ENCODE measurements around the gene GOLGA6C.
A peak's percentile ranks its signal among the peaks of the same experiment; 100 is the strongest.
"Not testable (repeated sequence)": the region's sequence is repeated elsewhere in the genome, so short reads cannot be mapped to it uniquely, and the experiment has no call there.

GOLGA6C gene

DNA sequence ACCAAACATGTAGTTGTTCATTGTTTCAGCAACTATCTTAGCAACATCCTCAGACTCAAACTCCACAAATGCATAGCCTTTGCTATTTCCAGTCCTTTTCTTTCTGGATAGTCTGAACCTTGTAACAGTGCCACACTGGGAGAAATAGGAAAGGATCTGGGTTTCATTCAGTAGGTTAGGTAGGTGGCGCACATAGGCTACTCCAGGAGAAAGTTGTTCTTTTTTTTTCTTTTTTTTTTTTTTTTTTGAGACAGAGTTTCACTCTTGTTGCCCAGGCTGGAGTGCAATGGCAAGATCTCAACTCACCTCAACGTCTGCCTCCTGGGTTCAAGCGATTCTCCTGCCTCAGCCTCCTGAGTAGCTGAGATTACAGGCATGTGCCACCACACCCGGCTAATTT lies 5.8 kb upstream of the GOLGA6C start:
- not testable (repeated sequence) for DNase-seq (ENCODE audit: low read depth in 2 of 2, low spot score in 1 of 2)

GRCh38 chr15:75258620-75259343 lies 648 bp downstream of the GOLGA6C start:
- DNase-seq (ENCODE audit: low read depth in 2 of 2, low spot score in 1 of 2), result not testable (repeated sequence)

GRCh38 chr15:75259873-75260272 lies 1.7 kb downstream of the GOLGA6C start:
- not testable (repeated sequence) for DNase-seq (ENCODE audit: low read depth in 2 of 2, low spot score in 1 of 2)

DNA sequence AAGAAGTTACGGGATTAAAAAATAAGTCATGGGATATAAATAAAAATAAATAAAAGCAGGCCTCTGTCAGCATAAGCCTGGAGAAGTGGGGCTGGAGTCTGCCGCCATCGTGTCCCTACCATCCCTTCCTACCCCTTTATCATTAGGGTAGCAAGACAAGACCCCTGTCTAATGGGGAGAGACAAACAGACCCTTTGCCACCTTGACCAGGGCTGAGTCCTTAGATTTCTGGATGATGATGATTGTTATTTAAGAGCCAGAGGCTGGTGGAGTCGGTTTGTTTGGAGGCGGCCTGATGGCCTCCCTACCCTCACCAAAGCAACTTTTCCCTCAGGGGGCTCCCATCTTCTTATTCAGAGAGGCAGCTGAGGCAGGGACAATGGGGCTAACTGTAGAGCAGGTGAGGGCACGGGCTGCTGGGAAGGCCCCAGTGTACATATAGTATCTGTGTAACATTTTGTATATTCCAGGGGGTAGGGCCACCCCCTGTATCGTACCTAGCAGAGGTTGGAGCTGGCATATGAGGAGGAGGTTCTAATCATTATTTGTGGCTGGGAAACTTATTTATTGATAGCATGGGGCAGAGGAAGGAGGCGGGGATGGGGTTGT lies 15.7 kb downstream of the GOLGA6C start:
- not testable (repeated sequence) for DNase-seq (ENCODE audit: low read depth in 2 of 2, low spot score in 1 of 2)

DNA sequence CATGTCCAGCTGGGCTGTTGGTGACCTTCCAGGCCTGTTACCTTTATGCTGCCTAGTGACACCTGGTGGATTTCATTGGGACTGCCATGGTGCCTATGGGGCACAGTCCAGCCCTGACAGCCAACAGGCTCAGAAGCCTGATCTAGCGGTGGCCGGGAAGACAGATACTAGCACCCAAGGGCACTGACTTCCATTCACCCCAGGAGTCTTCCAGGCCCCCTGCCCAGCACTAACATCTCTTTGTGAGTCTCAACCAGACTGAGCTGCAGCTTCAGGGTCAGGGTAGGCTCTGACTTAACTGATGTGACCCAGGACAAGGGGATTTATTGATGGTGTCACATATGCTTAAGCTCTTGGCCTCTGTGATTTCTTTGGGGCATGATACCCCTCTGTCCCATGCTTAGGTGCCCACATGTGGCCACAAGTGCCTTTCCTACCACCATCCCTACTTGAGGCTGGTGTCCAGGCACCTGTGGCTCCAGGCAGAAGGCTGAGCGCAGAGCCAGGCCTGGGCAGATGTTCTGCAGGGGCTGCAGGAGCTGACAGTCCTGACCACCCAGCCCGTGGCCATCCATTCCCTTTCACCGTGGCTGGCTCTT lies 16.5 kb downstream of the GOLGA6C start:
- peak; percentile 11 to 32 for DNase-seq (ENCODE audit: low read depth in 2 of 2, low spot score in 1 of 2)

DNA sequence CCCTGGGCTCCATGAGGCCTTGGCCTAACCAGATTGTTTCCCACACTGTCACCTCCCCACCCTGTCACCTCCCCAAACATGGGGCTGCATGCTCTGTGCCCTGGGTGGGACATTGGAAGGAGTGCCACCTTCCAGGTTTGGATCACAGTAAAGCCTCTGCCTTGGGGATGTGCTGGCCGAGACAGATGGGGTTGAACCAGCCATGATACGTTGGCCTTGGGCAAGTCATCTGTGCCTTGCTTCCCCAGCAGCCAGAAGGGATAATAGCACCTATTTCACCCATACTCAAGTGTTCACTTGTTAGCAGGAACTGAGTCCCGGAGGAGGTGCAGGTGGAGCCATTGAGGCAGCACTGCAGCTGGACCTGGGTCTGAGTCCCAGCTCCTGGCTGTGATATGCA lies 17.5 kb downstream of the GOLGA6C start:
- DNase-seq (ENCODE audit: low read depth in 2 of 2, low spot score in 1 of 2), result not testable (repeated sequence)

GRCh38 chr15:75278497-75278896 lies 20.4 kb downstream of the GOLGA6C start:
- not testable (repeated sequence) for DNase-seq (ENCODE audit: low read depth in 2 of 2, low spot score in 1 of 2)

DNA sequence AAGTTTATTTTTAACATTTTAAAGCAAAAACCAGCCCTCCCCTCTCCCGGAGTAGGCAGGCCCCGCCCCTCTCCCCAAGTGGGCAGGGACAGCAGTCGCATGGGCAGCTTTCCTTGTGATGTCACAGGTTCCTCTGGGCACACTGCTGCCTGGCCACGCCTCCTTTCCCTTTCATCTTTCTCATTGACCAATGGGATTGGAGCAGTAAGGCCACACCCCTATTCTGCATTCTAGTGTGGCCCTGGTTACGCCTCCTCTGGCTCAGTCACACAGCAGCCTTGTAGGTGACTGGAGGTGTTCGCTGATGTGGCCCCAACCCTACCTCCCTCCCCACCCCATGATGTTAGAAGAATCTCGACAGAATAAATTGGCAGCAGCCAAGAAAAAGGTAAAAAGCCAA lies 24.4 kb downstream of the GOLGA6C start, which contains the start of gene GOLGA6D:
Gene GOLGA6D, plus strand, starts transcription at position 264 of the 400 bp plus-strand sequence. Its CDS starts 41 bp downstream, at position 305.
- DNase-seq (ENCODE audit: low read depth in 2 of 2, low spot score in 1 of 2), result not testable (repeated sequence)

DNA sequence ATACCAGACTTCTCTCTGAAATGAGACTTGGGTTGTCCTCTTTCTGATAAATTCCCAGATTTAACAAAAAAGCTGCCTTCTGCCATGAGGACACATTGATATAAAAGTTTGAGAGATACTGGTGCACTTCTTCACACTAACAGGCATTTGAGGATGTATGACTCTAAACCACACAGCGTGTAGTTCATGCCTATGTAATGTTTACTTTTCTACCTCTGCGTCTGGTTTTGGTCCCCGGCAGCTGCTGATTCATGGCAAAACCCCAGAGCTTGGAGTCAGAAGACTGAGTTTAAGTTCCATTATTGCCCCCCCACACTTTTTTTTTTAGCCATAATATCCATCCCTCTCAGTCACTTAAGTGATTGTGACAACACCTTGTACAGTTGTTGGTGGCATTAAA lies 26.0 kb downstream of the GOLGA6C start:
- not testable (repeated sequence) for DNase-seq (ENCODE audit: low read depth in 2 of 2, low spot score in 1 of 2)

DNA sequence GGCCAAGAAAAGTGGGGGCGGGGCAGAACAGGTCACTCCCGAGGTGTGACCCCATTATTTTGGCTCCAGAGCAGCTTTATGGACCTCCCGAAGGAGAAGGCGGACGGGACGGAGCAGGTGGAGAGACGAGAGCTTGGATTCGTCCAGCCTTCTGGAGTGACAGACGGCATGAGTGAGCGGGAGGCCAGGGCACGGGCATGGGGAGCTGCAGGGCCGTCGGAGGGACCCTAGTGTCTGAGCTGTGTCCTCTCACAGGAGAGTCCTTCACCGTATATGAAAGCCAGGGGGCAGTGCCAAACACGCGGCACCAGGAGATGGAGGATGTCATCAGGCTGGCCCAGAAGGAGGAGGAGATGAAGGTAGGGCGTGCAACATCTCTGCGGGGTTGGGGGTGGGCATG lies 35.5 kb downstream of the GOLGA6C start:
- not testable (repeated sequence) for DNase-seq (ENCODE audit: low read depth in 2 of 2, low spot score in 1 of 2)

DNA sequence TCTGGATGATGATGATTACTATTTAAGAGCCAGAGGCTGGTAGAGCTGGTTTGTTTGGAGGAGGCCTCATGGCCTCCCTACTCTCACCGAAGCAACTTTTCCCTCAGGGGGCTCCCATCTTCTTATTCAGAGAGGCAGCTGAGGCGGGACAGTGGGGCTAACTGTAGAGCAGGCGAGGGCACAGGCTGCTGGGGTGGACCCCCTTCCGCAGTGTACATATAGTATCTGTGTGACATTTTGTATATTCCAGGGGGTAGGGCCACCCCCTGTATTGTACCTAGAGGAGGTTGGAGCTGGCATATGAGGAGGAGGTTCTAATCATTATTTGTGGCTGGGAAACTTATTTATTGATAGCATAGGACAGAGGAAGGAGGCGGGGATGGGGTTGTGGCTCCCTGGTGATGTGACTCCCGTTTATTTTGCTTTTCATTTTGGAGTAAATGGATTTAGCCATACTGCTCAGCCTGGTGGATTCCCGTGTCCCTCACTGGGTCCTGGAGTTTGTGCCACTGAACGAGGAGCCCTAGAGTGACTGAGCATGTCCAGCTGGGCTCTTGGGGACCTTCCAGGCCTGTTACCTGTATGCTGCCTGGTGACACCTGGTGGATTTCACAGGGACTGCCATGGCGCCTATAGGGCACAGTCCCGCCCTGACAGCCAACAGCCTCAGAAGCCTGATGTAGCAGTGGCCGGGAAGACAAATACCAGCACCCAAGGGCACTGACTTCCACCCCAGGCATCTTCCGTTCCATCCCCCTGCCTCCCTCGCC lies 40.6 kb downstream of the GOLGA6C start:
- not testable (repeated sequence) for DNase-seq (ENCODE audit: low read depth in 2 of 2, low spot score in 1 of 2)

DNA sequence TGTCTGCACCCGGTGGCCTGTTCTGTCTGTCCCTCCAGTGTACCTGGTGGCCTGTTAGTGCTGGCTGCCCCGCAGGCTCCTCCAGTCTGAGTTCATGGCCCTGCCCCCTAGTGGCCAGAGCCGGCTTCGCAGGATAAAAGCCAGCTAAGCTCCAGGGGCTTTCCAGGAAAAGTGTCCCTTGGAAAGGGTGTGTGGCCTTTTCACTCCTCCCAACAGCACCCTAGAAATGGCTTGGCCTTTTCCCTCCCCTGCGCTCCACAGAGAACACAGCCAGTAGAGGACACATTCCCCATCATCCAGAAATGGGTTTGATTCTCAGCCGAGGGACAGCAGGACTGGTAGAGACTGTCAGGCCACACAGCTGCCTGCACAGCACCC lies 41.2 kb downstream of the GOLGA6C start:
- DNase-seq (ENCODE audit: low read depth in 2 of 2, low spot score in 1 of 2), result peak in 1 of 2 donors; percentile 32

GRCh38 chr15:75300026-75300425 lies 41.9 kb downstream of the GOLGA6C start:
- DNase-seq (ENCODE audit: low read depth in 2 of 2, low spot score in 1 of 2), result not testable (repeated sequence)

DNA sequence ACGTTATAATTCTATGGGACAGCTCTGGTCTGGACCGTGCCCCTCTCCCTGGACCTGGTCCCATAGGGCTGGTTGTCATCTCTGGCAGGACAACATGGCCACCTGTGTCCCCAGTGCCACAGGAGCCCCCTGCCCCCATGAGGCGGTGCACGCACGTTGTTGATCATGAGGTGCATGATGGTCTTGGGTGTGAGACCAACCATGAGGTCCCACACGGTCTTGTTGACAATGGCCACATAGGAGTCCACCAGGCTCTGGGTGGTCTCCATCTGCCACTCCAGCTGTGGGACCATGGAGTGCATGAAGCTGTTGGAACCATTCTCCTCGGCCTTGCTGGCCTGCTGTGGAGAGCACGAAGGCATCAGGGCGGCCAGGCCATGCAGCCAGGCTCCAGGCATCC lies 44.2 kb downstream of the GOLGA6C start:
- no peak for DNase-seq (ENCODE audit: low read depth in 2 of 2, low spot score in 1 of 2)

DNA sequence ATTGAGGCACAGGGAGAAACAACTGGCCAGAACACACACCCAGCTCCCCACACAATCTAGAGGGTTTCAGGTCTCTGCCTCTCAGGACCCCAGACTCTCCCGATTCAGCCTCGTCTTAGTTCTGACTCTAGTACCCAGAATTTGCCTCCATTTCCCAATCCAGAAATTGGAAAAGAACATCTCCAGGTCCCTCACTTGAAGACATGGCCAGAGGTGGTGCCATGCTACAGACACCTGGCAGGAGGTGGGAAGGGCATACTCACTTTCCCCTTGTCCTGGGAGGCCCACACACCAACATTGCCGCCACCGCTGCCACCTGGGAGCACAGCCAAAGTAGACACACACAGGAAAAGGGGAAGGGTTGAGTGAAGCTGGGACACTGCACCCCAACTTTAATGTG lies 44.6 kb downstream of the GOLGA6C start:
- not testable (repeated sequence) for DNase-seq (ENCODE audit: low read depth in 2 of 2, low spot score in 1 of 2)

GRCh38 chr15:75306188-75306587 lies 48.1 kb downstream of the GOLGA6C start:
- no peak for DNase-seq (ENCODE audit: low read depth in 2 of 2, low spot score in 1 of 2)

DNA sequence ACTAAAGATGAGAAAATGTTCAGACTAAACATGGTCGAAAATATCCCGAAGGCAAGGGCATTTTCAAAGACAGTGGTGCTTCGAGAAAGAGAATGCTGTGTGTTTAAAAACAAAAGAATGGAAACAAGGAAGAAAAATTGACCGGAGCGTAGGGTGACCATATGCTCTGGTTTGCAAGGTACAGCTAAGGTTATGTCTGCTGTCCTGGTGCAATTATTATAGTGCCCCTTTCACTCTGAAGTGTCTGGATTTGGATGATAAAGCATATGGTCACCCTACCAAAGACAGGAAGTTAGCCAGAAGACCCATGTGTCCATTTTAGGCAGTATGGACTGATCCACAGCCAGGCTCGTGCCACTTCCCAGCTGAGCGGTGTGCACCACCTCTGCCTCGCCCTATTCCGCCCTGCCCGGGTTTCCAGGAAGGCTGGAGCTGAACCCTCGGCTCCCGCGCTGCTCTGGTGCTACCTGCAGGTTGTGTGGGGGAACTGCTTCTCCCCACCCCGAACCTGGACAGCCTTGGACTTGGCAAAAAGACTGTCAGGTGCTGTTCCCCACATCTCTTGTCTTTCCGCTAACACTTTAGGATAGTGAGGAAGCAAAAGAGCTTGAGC lies 49.8 kb downstream of the GOLGA6C start:
- DNase-seq (ENCODE audit: low read depth in 2 of 2, low spot score in 1 of 2), result no peak

- DNase-seq (ENCODE audit: low read depth in 2 of 2, low spot score in 1 of 2), result no peak
Observed at GRCh38 chr15:75309711-75310110, 51.6 kb downstream of the GOLGA6C start.

DNA sequence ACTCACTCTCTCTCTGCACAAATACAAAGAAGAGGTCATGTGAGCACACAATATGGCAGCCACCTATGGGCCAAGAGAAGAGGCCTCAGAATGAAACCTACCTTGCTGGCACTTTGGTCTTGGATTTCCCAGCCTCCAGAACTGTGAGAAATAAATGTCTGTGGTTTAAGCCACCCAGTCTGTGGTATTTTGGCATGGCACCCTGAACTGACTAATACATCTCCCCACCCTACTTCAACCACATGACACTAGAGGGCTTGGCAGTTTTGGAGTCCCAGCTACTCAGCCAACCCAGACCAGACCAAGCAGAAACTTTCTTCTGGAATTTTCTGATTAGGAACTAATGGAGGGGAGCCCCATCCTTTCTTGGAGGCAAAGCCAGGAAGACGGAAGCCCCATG lies 54.4 kb downstream of the GOLGA6C start:
- not testable (repeated sequence) for DNase-seq (ENCODE audit: low read depth in 2 of 2, low spot score in 1 of 2)

DNA sequence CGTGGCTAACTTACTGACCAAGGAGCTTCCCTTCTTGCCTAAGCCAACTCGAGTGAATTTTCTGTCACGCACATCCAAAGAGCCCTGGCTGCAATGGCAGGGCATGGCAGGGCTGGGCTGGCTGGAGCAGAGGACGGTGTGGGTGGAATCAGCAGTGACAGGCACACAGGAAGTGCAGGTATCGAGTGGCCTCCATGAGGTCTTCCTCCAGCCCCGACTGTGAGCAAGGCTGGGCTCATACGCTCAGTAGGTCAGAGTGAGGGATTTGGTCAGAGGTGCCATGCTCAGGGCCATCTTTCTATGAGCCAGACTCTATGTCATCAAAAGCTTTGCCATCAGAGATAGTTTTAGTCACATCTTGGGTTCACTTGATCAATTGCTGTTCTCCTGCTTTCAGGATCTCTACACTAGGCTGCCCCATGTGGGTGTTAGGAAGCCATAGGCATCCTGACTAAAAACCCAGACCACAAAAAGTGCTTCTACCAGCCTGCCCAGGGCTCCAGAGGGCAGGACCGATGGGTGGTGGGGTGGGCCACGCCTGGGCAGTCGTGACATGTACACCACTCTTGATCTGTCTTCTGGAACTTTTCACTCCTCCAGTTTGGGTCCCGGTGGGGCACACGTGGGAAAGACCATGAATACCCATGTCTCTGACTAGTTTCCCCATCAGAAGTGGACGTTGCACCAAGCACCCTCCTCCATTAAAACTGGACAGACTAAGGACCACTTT lies 55.1 kb downstream of the GOLGA6C start:
- no peak for DNase-seq (ENCODE audit: low read depth in 2 of 2, low spot score in 1 of 2)

All from stimulated activated CD8-positive, alpha-beta memory T cell treated with anti-CD3 and anti-CD28 coated beads, Interleukin-4, amount 100 ng/mL, for 4 hours (primary cell).